Measurements from ENCODE around the gene ASB15. TPM values are rescaled to one million over a fixed set of nuclear protein-coding genes. Genes with fewer than 3 reads are reported as not detected.

Gene ASB15
- total RNA-seq, 4 donors from 2014 or later, result not detected

DNA sequence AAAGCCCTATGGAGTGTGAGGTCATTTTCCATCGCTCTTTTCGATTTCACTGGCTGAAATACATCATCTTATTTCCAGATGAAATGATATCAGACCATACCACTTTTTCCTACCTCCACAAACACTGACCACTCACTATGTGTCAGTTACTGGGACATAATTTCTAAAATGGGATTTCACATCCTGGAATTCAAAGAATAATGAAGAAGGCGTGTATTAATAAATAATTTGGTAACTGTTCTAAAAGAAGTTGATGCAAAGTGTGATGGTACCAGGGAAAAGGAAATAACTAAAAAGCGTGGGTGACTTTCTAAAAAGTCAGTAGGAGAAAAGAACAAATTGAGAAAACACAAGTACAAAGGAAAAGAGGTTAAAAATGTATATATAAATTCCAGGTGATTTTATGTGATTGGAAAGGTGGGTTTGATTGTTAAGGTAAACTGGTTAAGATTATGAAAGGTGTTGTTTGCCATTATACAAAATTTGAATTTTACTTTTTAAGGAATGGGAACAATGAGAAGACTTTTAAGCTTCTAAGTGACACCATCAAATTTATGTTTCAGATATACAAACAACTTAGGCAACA is 43.2 kb upstream of the ASB15 start:
- ATAC-seq (ENCODE audit: low FRiP score) (no peak), DNase-seq (ENCODE audit: low spot score) (no peak)
- TF ChIP-seq, protein P1, sequence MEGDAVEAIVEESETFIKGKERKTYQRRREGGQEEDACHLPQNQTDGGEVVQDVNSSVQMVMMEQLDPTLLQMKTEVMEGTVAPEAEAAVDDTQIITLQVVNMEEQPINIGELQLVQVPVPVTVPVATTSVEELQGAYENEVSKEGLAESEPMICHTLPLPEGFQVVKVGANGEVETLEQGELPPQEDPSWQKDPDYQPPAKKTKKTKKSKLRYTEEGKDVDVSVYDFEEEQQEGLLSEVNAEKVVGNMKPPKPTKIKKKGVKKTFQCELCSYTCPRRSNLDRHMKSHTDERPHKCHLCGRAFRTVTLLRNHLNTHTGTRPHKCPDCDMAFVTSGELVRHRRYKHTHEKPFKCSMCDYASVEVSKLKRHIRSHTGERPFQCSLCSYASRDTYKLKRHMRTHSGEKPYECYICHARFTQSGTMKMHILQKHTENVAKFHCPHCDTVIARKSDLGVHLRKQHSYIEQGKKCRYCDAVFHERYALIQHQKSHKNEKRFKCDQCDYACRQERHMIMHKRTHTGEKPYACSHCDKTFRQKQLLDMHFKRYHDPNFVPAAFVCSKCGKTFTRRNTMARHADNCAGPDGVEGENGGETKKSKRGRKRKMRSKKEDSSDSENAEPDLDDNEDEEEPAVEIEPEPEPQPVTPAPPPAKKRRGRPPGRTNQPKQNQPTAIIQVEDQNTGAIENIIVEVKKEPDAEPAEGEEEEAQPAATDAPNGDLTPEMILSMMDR (IDR thresholded peaks at IDR 0.05), result no peak

DNA sequence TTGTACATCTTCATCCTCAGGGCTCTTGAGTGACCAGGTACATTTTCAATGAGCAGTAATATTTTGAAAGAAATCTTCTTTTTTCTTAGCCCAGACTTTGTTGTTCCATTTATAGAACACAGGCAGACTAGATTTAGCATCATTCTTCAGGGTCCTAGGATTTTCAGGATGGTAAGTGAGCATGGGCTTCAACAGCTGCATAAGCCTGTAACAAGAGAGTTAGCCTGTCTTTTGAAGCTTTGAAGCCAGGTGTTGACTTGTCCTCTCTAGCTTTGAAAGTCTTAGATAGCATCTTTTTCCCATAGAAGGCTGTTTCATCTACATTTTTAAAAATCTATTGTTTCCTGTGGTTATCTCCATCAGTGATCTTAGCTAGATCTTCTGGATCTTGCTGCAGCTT is 39.5 kb upstream of the ASB15 start:
- TF ChIP-seq, protein P1 (IDR thresholded peaks at IDR 0.05), result no peak
- no peak for ATAC-seq (ENCODE audit: low FRiP score)
- no peak for DNase-seq (ENCODE audit: low spot score)

DNA sequence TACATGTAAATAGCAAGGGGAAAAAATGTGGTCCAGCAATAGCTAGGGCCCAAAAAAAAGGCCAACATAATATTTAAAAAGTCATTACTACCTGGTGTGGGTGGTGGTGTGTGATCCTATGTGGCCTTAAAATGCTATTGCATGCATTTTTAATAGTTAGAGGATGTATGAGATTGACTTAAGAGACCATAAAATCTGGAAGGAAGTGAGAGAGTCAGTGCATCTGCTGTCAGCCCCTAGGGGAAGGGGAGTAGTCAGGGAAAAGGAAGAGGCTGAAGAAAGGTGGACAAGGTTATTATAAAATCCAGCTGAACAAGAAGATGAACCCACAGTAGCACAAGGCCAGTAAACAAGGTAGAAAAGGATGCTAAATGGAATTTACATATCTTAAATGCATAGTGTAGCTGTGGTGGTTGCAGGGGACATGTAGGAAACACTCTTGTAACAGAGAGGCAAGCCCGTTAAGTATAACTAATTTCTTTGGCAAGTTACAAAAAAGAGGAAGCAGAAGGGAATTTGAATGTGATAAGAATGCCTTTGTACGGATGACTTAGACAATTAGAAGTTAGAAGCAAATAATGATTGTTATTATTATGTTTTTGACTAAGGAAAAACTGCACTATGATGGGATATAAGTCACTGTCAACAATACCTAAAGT is 32.1 kb upstream of the ASB15 start:
- TF ChIP-seq, protein P1 (IDR thresholded peaks at IDR 0.05), result no peak
- DNase-seq (ENCODE audit: low spot score), result no peak
- no peak for ATAC-seq (ENCODE audit: low FRiP score)

DNA sequence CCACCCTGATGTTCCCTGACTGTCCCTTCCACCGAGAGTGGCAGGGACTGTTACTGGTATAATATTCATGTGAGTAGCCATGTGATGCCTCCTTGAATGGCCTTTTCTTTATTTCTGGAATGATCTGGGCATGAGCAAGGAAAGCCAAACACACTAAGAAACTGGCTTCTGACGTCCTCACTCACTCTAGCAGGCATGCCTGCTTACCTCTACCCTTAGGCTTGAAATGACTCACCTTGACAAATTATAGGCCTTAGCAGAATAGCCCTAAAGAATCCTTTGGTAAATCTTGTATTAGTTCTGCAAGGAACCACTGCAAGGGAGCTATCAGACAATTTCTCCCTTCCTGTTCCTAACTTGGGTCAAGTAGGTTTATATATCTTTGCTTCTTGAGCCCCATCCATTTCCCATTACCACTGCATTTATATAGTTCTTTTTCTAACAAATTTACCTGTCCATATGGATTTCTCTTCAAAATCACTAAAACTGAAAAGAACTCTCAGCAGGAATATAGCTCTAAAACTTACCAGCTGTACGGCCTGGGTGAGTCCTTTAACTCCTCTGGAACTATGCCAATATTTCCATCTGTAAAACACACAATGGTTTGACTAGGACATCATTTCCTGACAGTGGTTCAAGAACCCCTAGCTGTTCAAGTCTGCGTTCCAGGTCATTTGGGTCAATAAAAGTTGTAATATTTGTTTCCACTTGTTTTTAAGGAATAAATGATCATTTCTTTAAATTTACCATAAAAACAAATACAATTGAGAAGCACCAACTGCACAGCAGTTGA is 31.0 kb upstream of the ASB15 start:
- DNase-seq (ENCODE audit: low spot score) (no peak), ATAC-seq (ENCODE audit: low FRiP score) (no peak)
- TF ChIP-seq, protein P1 (IDR thresholded peaks at IDR 0.05), result no peak

DNA sequence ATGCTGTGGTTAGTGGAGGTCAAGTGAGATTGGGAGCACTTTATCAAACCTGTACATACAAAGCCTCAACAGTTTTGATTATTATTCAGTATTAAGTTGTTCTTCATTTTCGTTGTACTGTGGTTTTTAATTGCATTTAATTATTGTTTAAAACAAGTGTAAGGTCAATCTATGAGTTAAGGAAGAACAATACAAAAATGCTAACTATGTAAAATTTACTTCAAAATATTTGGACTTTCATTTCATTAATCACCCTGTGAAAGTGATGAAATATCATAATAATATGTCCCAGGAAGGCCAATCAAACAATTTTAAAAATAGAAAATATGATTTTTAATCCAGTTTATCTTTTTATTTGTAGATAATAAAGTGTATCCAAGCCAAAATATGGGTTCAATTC is 30.4 kb upstream of the ASB15 start:
- DNase-seq (ENCODE audit: low spot score), result no peak
- no peak for ATAC-seq (ENCODE audit: low FRiP score)
- TF ChIP-seq, protein P1 (IDR thresholded peaks at IDR 0.05), result no peak

DNA sequence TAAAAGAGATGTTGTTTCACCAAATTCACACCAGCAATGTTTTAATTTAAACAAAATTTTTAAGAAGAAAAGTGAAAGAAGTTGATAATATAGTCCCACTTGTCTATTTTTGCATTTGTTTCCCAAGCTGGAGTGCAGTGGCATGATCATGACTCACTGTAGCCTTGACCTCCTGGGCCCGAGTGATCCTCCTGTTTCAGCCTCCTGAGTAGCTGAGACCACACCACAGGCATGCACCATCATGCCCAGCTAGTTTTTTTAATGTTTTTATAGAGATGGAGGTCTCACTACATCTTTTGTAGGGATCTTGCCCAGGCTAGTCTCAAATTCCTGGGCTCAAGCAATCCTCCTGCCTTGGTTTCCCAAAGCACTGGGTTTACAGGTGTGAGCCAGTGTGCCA is 29.9 kb upstream of the ASB15 start:
- TF ChIP-seq, protein P1 (IDR thresholded peaks at IDR 0.05), result no peak
- ATAC-seq (ENCODE audit: low FRiP score) (no peak), DNase-seq (ENCODE audit: low spot score) (no peak)
